OCI-LY7 (cell line): ENCODE results near the gene MIEF1. TPM values are rescaled to one million over a fixed set of nuclear protein-coding genes. Genes with fewer than 3 reads are reported as not detected.
A peak's percentile ranks its signal among the peaks of the same experiment; 100 is the strongest.

Source experiments
- BruUV-seq: library from RNA; stranded (reverse); fragments of 400-500 nt; replicated peaks from 2 replicates; lab custom pipeline; 2021; lab: Mats Ljungman, UMichigan
- CTCF ChIA-PET: fragments of 300-600 bp; sonication (Branson Sonifier 250); formaldehyde crosslinking; loops from one replicate; lab custom pipeline; 2022; ENCODE audit warnings: antibody characterized with exemption; ENCODE audit not compliant: unreplicated experiment; lab: Charles Lee
- POLR2A ChIA-PET: fragments of 300-600 bp; sonication (Branson Sonifier 250); formaldehyde crosslinking; loops from one replicate; lab custom pipeline; 2022; ENCODE audit warnings: antibody characterized with exemption; lab: Charles Lee
- DNase-seq: peaks from one replicate; pipeline ENCODE4 v3.0.0-alpha.2; 2015; ENCODE audit warnings: low spot score
- H2AFZ ChIP-seq: fragments of 200-600 bp; sonication (generic), shearing (Covaris generic); 2 replicates; pipeline ENCODE4 v1.6.1; 2014; ENCODE audit warnings: mild to moderate bottlenecking, antibody characterized with exemption, low read length, moderate library complexity
- H3K27ac ChIP-seq: fragments of 200-600 bp; sonication (generic); 2 replicates; pipeline ENCODE4 v1.5.1; 2014; ENCODE audit warnings: mixed run types, low read depth, mild to moderate bottlenecking, moderate library complexity, low read length, inconsistent platforms; ENCODE audit not compliant: poor library complexity, severe bottlenecking
- H3K36me3 ChIP-seq: fragments of 200-600 bp; sonication (generic); 2 replicates; pipeline ENCODE4 v1.6.1; 2014; ENCODE audit warnings: mild to moderate bottlenecking, antibody characterized with exemption, low read length, moderate library complexity, mixed read lengths; ENCODE audit not compliant: insufficient read depth
- H3K4me1 ChIP-seq: fragments of 200-600 bp; sonication (generic); 2 replicates; pipeline ENCODE4 v1.5.1; 2014; ENCODE audit warnings: mild to moderate bottlenecking, low read length; ENCODE audit not compliant: insufficient read depth, poor library complexity, severe bottlenecking
- H3K4me2 ChIP-seq: fragments of 200-600 bp; sonication (generic); 2 replicates; pipeline ENCODE4 v1.6.1; 2014; ENCODE audit warnings: mild to moderate bottlenecking, low read length
- H3K4me3 ChIP-seq: fragments of 200-600 bp; sonication (generic); 2 replicates; pipeline ENCODE4 v1.5.1; 2014; ENCODE audit warnings: mild to moderate bottlenecking, low read depth, low read length; ENCODE audit not compliant: poor library complexity, severe bottlenecking
- H3K79me2 ChIP-seq: fragments of 200-600 bp; sonication (generic); 2 replicates; pipeline ENCODE4 v1.6.1; 2016; ENCODE audit warnings: low read depth, mild to moderate bottlenecking, low read length, moderate library complexity, mixed read lengths; ENCODE audit not compliant: insufficient read depth
- H3K9me2 ChIP-seq: fragments of 200-600 bp; sonication (generic); 2 replicates; pipeline ENCODE4 v1.6.1; 2016; ENCODE audit warnings: mild to moderate bottlenecking, low read length, mixed read lengths; ENCODE audit not compliant: insufficient read depth
- H3K9me3 ChIP-seq: fragments of 200-600 bp; sonication (generic); 2 replicates; pipeline ENCODE4 v1.6.1; 2014; ENCODE audit warnings: mild to moderate bottlenecking, mixed run types, low read length, mixed read lengths
- H4K20me1 ChIP-seq: fragments of 200-600 bp; sonication (generic); 2 replicates; pipeline ENCODE4 v1.6.1; 2014; ENCODE audit warnings: mild to moderate bottlenecking, antibody characterized with exemption, low read length, moderate library complexity, mixed read lengths; ENCODE audit not compliant: insufficient read depth
- EZH2phosphoT487 ChIP-seq: fragments of 200-600 bp; sonication (generic); IDR thresholded peaks from 2 replicates; pipeline ENCODE4 v1.6.1; 2018; ENCODE audit warnings: low read depth, borderline replicate concordance, mild to moderate bottlenecking, mixed run types, antibody characterized with exemption, low read length, moderate library complexity, mixed read lengths
- intact Hi-C: fragments of 100-400 bp; cut with micrococcal nuclease; formaldehyde crosslinking; loops from one replicate; pipeline ENCODE4 v1.10.0; 2022; ENCODE audit not compliant: unreplicated experiment
- total RNA-seq, 2 experiments: library from RNA; depleted of rRNA in 1 of 2; stranded (reverse); fragments of >200 nt in 1 of 2; shearing (Covaris generic) in 1 of 2; gene quantifications; 2 replicates each; pipeline ENCODE4 v1.2.3, GENCODE V29; 2014 to 2022
- TF ChIP-seq, protein P1 (sequence below): fragments of 200-600 bp; sonication (generic); conservative IDR thresholded peaks from 2 replicates; pipeline ENCODE4 v1.5.1; 2014; ENCODE audit warnings: mild to moderate bottlenecking, antibody characterized with exemption, low read length, moderate library complexity, mixed read lengths

The MIEF1 gene
- total RNA-seq, 2 experiments from 2014 or later: 32.5 to 55.0 TPM

DNA sequence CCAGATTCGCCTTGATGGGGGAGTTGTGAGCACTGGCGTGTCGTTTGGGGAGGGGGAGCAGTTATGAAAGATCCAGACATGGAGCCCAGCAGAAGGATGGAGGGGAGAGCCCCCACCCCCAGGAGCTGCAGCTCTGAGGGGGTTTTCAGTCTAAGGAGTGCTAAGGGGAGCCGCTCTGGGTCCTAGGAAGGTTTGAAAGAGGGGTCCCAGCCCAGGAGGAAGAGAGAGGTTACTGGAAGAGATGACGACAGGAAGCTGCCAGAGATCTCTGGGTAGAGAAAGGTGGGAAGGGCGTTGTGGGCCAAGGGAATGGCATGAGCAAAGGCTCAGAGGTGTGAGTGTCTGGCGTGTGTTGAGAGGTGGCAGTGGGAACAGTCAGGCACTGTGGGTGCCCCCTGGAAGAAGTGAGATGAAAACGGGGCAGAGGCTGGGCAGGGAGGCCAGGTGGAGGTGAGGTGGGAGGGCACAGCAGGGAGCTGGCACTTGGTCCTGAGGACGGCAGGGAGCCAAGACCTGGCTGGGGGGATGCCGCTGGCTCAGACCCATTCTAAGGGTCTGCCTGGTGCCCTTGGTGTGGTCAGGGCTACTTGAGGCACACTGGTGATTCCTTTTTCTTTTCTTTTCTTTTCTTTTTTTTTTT is 43.5 kb upstream of the MIEF1 start:
- H3K9me2 ChIP-seq: no peaks in the 10 kb centered on the region
- intact Hi-C loops: loop anchor here (1.0 kb wide), 1 partner anchor 10 kb away; no protein-coding TSS in a partner anchor
- H2AFZ ChIP-seq: no peak overlapping the region
- BruUV-seq: no TSS peak
- no peaks in the 10 kb centered on the region for H4K20me1 ChIP-seq
- H3K4me2 ChIP-seq: peak overlapping the region; percentile 85
- peak overlapping the region; percentile 76 for H3K4me3 ChIP-seq
- peaks cover 58% of the 10 kb centered on the region for H3K36me3 ChIP-seq
- TF ChIP-seq EZH2phosphoT487: no peak
- TF ChIP-seq, protein P1, sequence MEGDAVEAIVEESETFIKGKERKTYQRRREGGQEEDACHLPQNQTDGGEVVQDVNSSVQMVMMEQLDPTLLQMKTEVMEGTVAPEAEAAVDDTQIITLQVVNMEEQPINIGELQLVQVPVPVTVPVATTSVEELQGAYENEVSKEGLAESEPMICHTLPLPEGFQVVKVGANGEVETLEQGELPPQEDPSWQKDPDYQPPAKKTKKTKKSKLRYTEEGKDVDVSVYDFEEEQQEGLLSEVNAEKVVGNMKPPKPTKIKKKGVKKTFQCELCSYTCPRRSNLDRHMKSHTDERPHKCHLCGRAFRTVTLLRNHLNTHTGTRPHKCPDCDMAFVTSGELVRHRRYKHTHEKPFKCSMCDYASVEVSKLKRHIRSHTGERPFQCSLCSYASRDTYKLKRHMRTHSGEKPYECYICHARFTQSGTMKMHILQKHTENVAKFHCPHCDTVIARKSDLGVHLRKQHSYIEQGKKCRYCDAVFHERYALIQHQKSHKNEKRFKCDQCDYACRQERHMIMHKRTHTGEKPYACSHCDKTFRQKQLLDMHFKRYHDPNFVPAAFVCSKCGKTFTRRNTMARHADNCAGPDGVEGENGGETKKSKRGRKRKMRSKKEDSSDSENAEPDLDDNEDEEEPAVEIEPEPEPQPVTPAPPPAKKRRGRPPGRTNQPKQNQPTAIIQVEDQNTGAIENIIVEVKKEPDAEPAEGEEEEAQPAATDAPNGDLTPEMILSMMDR: no peak
- CTCF ChIA-PET: no interaction called here
- H3K79me2 ChIP-seq: peaks cover 67% of the 10 kb centered on the region
- H3K27ac ChIP-seq: peak overlapping the region; percentile 54
- no peaks in the 10 kb centered on the region for H3K9me3 ChIP-seq
- H3K4me1 ChIP-seq: peaks cover 67% of the 10 kb centered on the region
- POLR2A ChIA-PET: interaction anchor here (0.8 to 1.0 kb wide), 2 partner anchors 10 to 65 kb away, joined by 3 read pairs; no protein-coding TSS in a partner anchor
- no peak for DNase-seq

DNA sequence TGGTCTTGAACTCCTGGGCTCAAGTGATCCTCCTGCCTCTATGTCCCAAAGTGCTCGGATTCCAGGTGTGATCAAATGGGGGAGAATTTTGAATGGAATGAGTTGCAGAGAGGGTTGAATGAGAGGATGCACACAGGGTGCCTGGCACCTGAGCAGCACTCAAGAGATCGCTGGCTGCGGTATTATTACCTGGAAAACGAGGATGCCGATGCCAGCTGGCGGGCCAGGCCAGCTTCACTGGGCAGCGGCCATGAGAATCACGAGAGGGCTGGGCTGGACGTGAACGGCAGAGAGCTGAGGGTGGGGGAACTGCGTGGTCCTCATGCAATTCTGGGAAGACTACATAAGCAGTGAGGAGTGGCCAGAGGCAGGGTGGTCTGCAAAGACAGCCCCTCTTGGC is 42.4 kb upstream of the MIEF1 start:
- ChIA-PET CTCF (no interaction called here), POLR2A (interaction anchor here (0.8 kb wide), 1 partner anchor 11 kb away, joined by 3 read pairs; no protein-coding TSS in a partner anchor)
- H3K79me2 ChIP-seq: peaks cover 74% of the 10 kb centered on the region
- no peaks in the 10 kb centered on the region for H3K9me2 ChIP-seq
- no TSS peak for BruUV-seq
- H3K4me2 ChIP-seq: peak overlapping the region; percentile 85
- no peak for DNase-seq
- H2AFZ ChIP-seq: no peak overlapping the region
- no peak overlapping the region for H3K4me3 ChIP-seq
- H3K27ac ChIP-seq: peak overlapping the region; percentile 54
- peaks cover 54% of the 10 kb centered on the region for H3K36me3 ChIP-seq
- intact Hi-C loops: no loop called here
- H4K20me1 ChIP-seq: no peaks in the 10 kb centered on the region
- no peaks in the 10 kb centered on the region for H3K9me3 ChIP-seq
- TF ChIP-seq, protein P1: no peak
- TF ChIP-seq EZH2phosphoT487: no peak
- H3K4me1 ChIP-seq: peaks cover 78% of the 10 kb centered on the region
